IMR-90 (cell line): ENCODE results near the gene LRP6. TPM values are rescaled to one million over a fixed set of nuclear protein-coding genes. Genes with fewer than 3 reads are reported as not detected.

Source experiments
- ATAC-seq: fragments of 200-7000 bp; cut with Tn5 transposase; 2 replicates; pipeline ENCODE4 v1.9.1; 2020; ENCODE audit warnings: low read depth, mild to moderate bottlenecking, moderate library complexity
- BruUV-seq: library from RNA; stranded (reverse); fragments of 400-500 nt; replicated peaks from 2 replicates; lab custom pipeline; 2021; lab: Mats Ljungman, UMichigan
- CTCF ChIA-PET: fragments of 300-600 bp; formaldehyde crosslinking; extraction: SDS; loops from one replicate; lab custom pipeline; 2021; ENCODE audit warnings: antibody characterized with exemption; lab: Yijun Ruan, JAX
- POLR2A ChIA-PET: fragments of 300-600 bp; sonication (Branson Sonifier 250); formaldehyde crosslinking; loops from one replicate; lab custom pipeline; 2022; ENCODE audit warnings: antibody characterized with exemption; ENCODE audit not compliant: unreplicated experiment; lab: Charles Lee
- DNase-seq: peaks from one replicate; pipeline ENCODE4 v3.0.0; 2013
- H2AFZ ChIP-seq: replicated peaks from 2 replicates; pipeline ENCODE3; 2013; ENCODE audit warnings: low read length, mild to moderate bottlenecking; ENCODE audit not compliant: poor library complexity
- H2AK5ac ChIP-seq: 2 replicates; pipeline ENCODE4 v1.6.1; 2013; ENCODE audit warnings: low read depth, low read length, inconsistent platforms
- H2AK9ac ChIP-seq: replicated peaks from 2 replicates; pipeline ENCODE3; 2013; ENCODE audit warnings: mild to moderate bottlenecking, low read depth, low read length, moderate library complexity; ENCODE audit not compliant: poor library complexity
- H2BK120ac ChIP-seq: 2 replicates; pipeline ENCODE4 v1.6.1; 2013; ENCODE audit warnings: low read depth, low read length, inconsistent platforms
- H2BK15ac ChIP-seq: 3 replicates; pipeline ENCODE4 v1.6.1; 2013; ENCODE audit warnings: low read depth, low read length, inconsistent platforms
- H2BK20ac ChIP-seq: 2 replicates; pipeline ENCODE4 v1.6.1; 2013; ENCODE audit warnings: low read depth, mild to moderate bottlenecking, inconsistent platforms, low read length, moderate library complexity
- H2BK5ac ChIP-seq: 2 replicates; pipeline ENCODE4 v1.6.1; 2013; ENCODE audit warnings: mild to moderate bottlenecking, low read depth, low read length, inconsistent platforms; ENCODE audit not compliant: poor library complexity, severe bottlenecking
- H3K14ac ChIP-seq: replicated peaks from 2 replicates; pipeline ENCODE4 v1.6.1; 2013; ENCODE audit warnings: low read depth, low read length, inconsistent platforms
- H3K18ac ChIP-seq: 2 replicates; pipeline ENCODE4 v1.6.1; 2013; ENCODE audit warnings: low read depth, low read length, control low read depth
- H3K23ac ChIP-seq: 2 replicates; pipeline ENCODE4 v1.6.1; 2013; ENCODE audit warnings: low read depth, low read length, inconsistent platforms
- H3K27ac ChIP-seq: 2 replicates; pipeline ENCODE4 v1.5.1; 2013; ENCODE audit warnings: mild to moderate bottlenecking, control low read depth, low read length; ENCODE audit not compliant: insufficient read depth
- H3K27me3 ChIP-seq: 2 replicates; pipeline ENCODE4 v1.6.1; 2013; ENCODE audit warnings: low read length; ENCODE audit not compliant: control insufficient read depth, insufficient read depth
- H3K36me3 ChIP-seq: 2 replicates; pipeline ENCODE4 v1.6.1; 2013; ENCODE audit warnings: low read length, mixed read lengths; ENCODE audit not compliant: control insufficient read depth, insufficient read depth
- H3K4ac ChIP-seq: 2 replicates; pipeline ENCODE4 v1.6.1; 2013; ENCODE audit warnings: low read depth, low read length, inconsistent platforms
- H3K4me1 ChIP-seq: 2 replicates; pipeline ENCODE4 v1.6.1; 2013; ENCODE audit warnings: low read length, mixed read lengths; ENCODE audit not compliant: control insufficient read depth, insufficient read depth
- H3K4me2 ChIP-seq: 2 replicates; pipeline ENCODE4 v1.6.1; 2013; ENCODE audit warnings: low read depth, mild to moderate bottlenecking, control low read depth, low read length, moderate library complexity
- H3K4me3 ChIP-seq: 2 replicates; pipeline ENCODE4 v1.5.1; 2013; ENCODE audit warnings: low read depth, mild to moderate bottlenecking, control low read depth, low read length, moderate library complexity; ENCODE audit not compliant: insufficient read depth
- H3K56ac ChIP-seq: 2 replicates; pipeline ENCODE4 v1.6.1; 2013; ENCODE audit warnings: low read length, inconsistent platforms; ENCODE audit not compliant: insufficient read depth; ENCODE audit errors: extremely low read depth
- H3K79me1 ChIP-seq, 2 experiments: 2 replicates each; pipeline ENCODE4 v1.6.1; 2013; ENCODE audit warnings: low read length in 2 of 2, inconsistent platforms in 1 of 2, low read depth in 1 of 2
- H3K9ac ChIP-seq: 2 replicates; pipeline ENCODE4 v1.6.1; 2013; ENCODE audit warnings: low read depth, low read length, control low read depth
- H3K9me1 ChIP-seq: 2 replicates; pipeline ENCODE4 v1.6.1; 2013; ENCODE audit warnings: low read length, inconsistent platforms; ENCODE audit not compliant: insufficient read depth
- H3K9me3 ChIP-seq: 2 replicates; pipeline ENCODE4 v1.6.1; 2013; ENCODE audit warnings: low read length; ENCODE audit not compliant: control insufficient read depth, insufficient read depth
- H4K20me1 ChIP-seq: 2 replicates; pipeline ENCODE4 v1.6.1; 2013; ENCODE audit warnings: low read length, inconsistent platforms; ENCODE audit not compliant: insufficient read depth
- H4K5ac ChIP-seq: 2 replicates; pipeline ENCODE4 v1.6.1; 2013; ENCODE audit warnings: mild to moderate bottlenecking, low read depth, low read length, control low read depth
- H4K8ac ChIP-seq, 2 experiments: 2 replicates each; pipeline ENCODE4 v1.6.1; 2013; ENCODE audit warnings: low read depth in 2 of 2, low read length in 2 of 2, control low read depth in 1 of 2, inconsistent platforms in 1 of 2
- H4K91ac ChIP-seq: 2 replicates; pipeline ENCODE4 v1.6.1; 2013; ENCODE audit warnings: low read depth, low read length, inconsistent platforms; ENCODE audit not compliant: insufficient read depth
- RAD21 ChIP-seq: IDR thresholded peaks from 2 replicates; pipeline ENCODE4 v1.6.1; 2012; ENCODE audit warnings: low read length, improper control_type of control experiment
- SMC3 ChIP-seq: fragments of 150-350 bp; IDR thresholded peaks from 2 replicates; pipeline ENCODE4 v1.6.1; 2016; ENCODE audit warnings: low read depth, mild to moderate bottlenecking, antibody characterized with exemption, low read length, moderate library complexity
- WGBS, 2 experiments: methylation state at CpG; one replicate each; pipeline versions ENCODE4 v1.1.5 to v1.1.7; 2013; ENCODE audit warnings: missing lambda C conversion rate in 2 of 2; ENCODE audit not compliant: insufficient read length in 1 of 2; ENCODE audit errors: extremely low coverage in 2 of 2; 5-methylcytosine and 5-hydroxymethylcytosine counted together
- dilution Hi-C: fragments of 300-500 bp; cut with HindIII; formaldehyde crosslinking; loops from one replicate; pipeline ENCODE4 v1.14.3; 2018; ENCODE audit warnings: low sequenced_read_pairs; ENCODE audit not compliant: unreplicated experiment
- in situ Hi-C: fragments of 300-500 bp; cut with MboI; formaldehyde crosslinking; loops from 3 replicates; pipeline ENCODE4 v1.14.3; 2019; ENCODE audit warnings: low sequenced_read_pairs, inconsistent platforms, mixed read lengths
- intact Hi-C: fragments of 100-400 bp; cut with micrococcal nuclease; formaldehyde crosslinking; loops from 2 replicates; pipeline ENCODE4 v1.10.0; 2022
- polyA plus RNA-seq, 3 experiments: library from polyadenylated mRNA; depleted of rRNA; stranded (reverse); fragments of >200 nt; gene quantifications; 2 replicates each; pipeline ENCODE4 v1.2.3, GENCODE V29; 2012; ENCODE audit warnings: low replicate concordance in 1 of 3
- total RNA-seq: library from RNA; depleted of rRNA; stranded (reverse); fragments of >200 nt; gene quantifications from 2 replicates; pipeline ENCODE4 v1.2.3, GENCODE V29; 2012

The LRP6 gene
- total and polyA plus RNA-seq, 2 of the 4 experiments (the other 2 are of a cell fraction) = 14.2 to 32.1 TPM

DNA sequence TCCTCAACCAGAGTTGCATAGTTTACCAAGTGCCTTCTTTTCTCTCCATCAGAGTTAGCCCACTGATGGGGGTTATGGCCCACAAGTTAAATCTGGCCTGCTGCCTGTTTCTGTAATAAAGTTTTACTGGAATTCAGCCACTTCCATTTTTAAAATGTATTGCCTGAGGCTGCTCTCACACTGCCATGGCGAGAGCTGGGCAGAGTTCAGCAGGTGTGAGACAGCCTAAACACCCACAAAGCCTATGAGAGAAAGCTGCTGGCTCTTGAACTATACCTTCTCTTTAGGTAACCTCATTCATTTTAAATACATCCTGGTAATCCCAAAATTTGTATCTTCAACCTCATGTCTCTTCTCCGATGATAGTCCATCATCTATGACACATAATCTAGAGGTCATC, 110.0 kb downstream of the LRP6 start:
- Histone ChIP-seq H3K27me3 (no peaks in the 10 kb centered on the region), H3K4me3 (no peak overlapping the region), H3K56ac (no peak overlapping the region), H4K8ac (no peak overlapping the region), H2BK20ac (no peak overlapping the region), H2BK5ac (no peak overlapping the region), H2AK9ac (no peak overlapping the region), H3K23ac (no peak overlapping the region), H3K9me1 (peaks cover 3% of the 10 kb centered on the region), H3K36me3 (peaks cover 5% of the 10 kb centered on the region), H3K4me1 (no peaks in the 10 kb centered on the region), H3K4me2 (no peak overlapping the region), H4K91ac (no peak overlapping the region), H3K79me1 (peaks cover 7 to 24% of the 10 kb centered on the region in 2 experiments; a peak in 3 of 4 replicates), H2AK5ac (no peak overlapping the region), H4K20me1 (no peaks in the 10 kb centered on the region), H3K14ac (no peak overlapping the region), H3K27ac (no peak overlapping the region), H4K5ac (no peak overlapping the region), H3K9me3 (no peaks in the 10 kb centered on the region), H2AFZ (no peak overlapping the region), H3K18ac (no peak overlapping the region), H2BK120ac (no peak overlapping the region), H3K9ac (no peak overlapping the region), H3K4ac (no peak overlapping the region), H2BK15ac (no peak overlapping the region)
- POLR2A ChIA-PET = no interaction called here
- no TSS peak for BruUV-seq
- in situ Hi-C loops (no loop called here), dilution Hi-C loops (no loop called here), intact Hi-C loops (no loop called here)
- 90% methylated on average over 2 of the region's 2 CpGs; no CpG with 5 or more reads in 1 of the 2 experiments for WGBS, 2 experiments
- no peak for DNase-seq
- ATAC-seq = no peak
- TF ChIP-seq RAD21 (no peak), SMC3 (no peak)
- CTCF ChIA-PET = no interaction called here
